ENCODE results near the gene NTNG1. TPM values are rescaled to one million over a fixed set of nuclear protein-coding genes. Genes with fewer than 3 reads are reported as not detected.

The NTNG1 gene
- total RNA-seq, 4 donors from 2014 or later, result 0.20 to 3.0 (median 1.0) TPM

GRCh38 chr1:107135463-107135862 lies 5.4 kb upstream of the NTNG1 start:
- Histone ChIP-seq H3K4me3 (no peak overlapping the region), H3K9me3 (no peaks in the 10 kb centered on the region), H3K27me3 (peaks cover 7% of the 10 kb centered on the region), H3K4me1 (peaks cover 0 to 10% (median 8%) of the 10 kb centered on the region in 3 donors), H3K36me3 (no peaks in the 10 kb centered on the region), H3K27ac (no peak overlapping the region)
- ATAC-seq, result no peak
- TF ChIP-seq EP300 (IDR thresholded peaks at IDR 0.05), result no peak
- TF ChIP-seq POLR2A (IDR thresholded peaks at IDR 0.05), result no peak
- TF ChIP-seq CTCF (IDR thresholded peaks at IDR 0.05), result no peak
- no peak for TF ChIP-seq POLR2AphosphoS5 (IDR thresholded peaks at IDR 0.05)
- WGBS, 2 donors (ENCODE audit: low coverage in 1 of 2), result 0 to 6% methylated on average over 3 of the region's 3 CpGs

- no peak overlapping the region for H3K27ac ChIP-seq
- no peak for TF ChIP-seq CTCF (IDR thresholded peaks at IDR 0.05)
- no peak for TF ChIP-seq EP300 (IDR thresholded peaks at IDR 0.05)
- TF ChIP-seq POLR2A (IDR thresholded peaks at IDR 0.05), result no peak
- no peak for TF ChIP-seq POLR2AphosphoS5 (IDR thresholded peaks at IDR 0.05)
- H3K36me3 ChIP-seq, result no peaks in the 10 kb centered on the region
- H3K27me3 ChIP-seq, result peaks cover 16% of the 10 kb centered on the region
- H3K9me3 ChIP-seq, result no peaks in the 10 kb centered on the region
- peaks cover 0 to 26% (median 14%) of the 10 kb centered on the region in 3 donors for H3K4me1 ChIP-seq
- H3K4me3 ChIP-seq, result no peak overlapping the region
- no peak for ATAC-seq
These were observed 2.7 kb upstream of the NTNG1 start for GRCh38 chr1:107138166-107138565.

GRCh38 chr1:107138767-107139445 lies 1.9 kb upstream of the NTNG1 start:
- Histone ChIP-seq H3K9me3 (no peaks in the 10 kb centered on the region), H3K27me3 (peaks cover 20% of the 10 kb centered on the region), H3K4me1 (peaks cover 0 to 26% (median 14%) of the 10 kb centered on the region in 3 donors), H3K4me3 (no peak overlapping the region), H3K36me3 (no peaks in the 10 kb centered on the region), H3K27ac (no peak overlapping the region)
- no peak for ATAC-seq
- TF ChIP-seq EP300 (IDR thresholded peaks at IDR 0.05), result no peak
- TF ChIP-seq CTCF (IDR thresholded peaks at IDR 0.05), result no peak
- no peak for TF ChIP-seq POLR2AphosphoS5 (IDR thresholded peaks at IDR 0.05)
- no peak for TF ChIP-seq POLR2A (IDR thresholded peaks at IDR 0.05)
- WGBS, 2 donors (ENCODE audit: low coverage in 1 of 2), result 86% methylated on average over 3 of the region's 3 CpGs; no CpG with 5 or more reads in 1 of the 2 donors

- Histone ChIP-seq H3K27ac (peak overlapping the region in 2 of 4 donors; percentile 40 to 43), H3K36me3 (no peaks in the 10 kb centered on the region), H3K4me1 (peaks cover 0 to 26% (median 14%) of the 10 kb centered on the region in 3 donors), H3K4me3 (peak overlapping the region; percentile 47 to 64), H3K9me3 (no peaks in the 10 kb centered on the region), H3K27me3 (peaks cover 27% of the 10 kb centered on the region)
- ATAC-seq, result peak; percentile 47
- WGBS, 2 donors (ENCODE audit: low coverage in 1 of 2), result 0 to 4% methylated on average over 14 to 34 of the region's 53 CpGs
- TF ChIP-seq EP300 (IDR thresholded peaks at IDR 0.05) (no peak), POLR2A (IDR thresholded peaks at IDR 0.05) (no peak), CTCF (IDR thresholded peaks at IDR 0.05) (no peak), POLR2AphosphoS5 (IDR thresholded peaks at IDR 0.05) (no peak)
These were observed 771 bp upstream of the NTNG1 start for GRCh38 chr1:107139833-107140702.
